ENCODE data around the gene PPM1K.

Gene PPM1K

GRCh38 chr4:88246600-88246999 is 37.8 kb downstream of the PPM1K start:
- H3K4me1 ChIP-seq (ENCODE audit: control insufficient read depth in 1 of 2, insufficient read depth in 2 of 2, low read length in 2 of 2) = peaks cover 0 to 5% of the 10 kb centered on the region in 2 donors
- no peaks in the 10 kb centered on the region for H3K27me3 ChIP-seq (ENCODE audit: control insufficient read depth in 1 of 2, insufficient read depth in 2 of 2, low read length in 2 of 2)
- H3K36me3 ChIP-seq (ENCODE audit: control insufficient read depth in 1 of 2, insufficient read depth in 2 of 2, low read length in 2 of 2) = no peaks in the 10 kb centered on the region
- H3K9me3 ChIP-seq (ENCODE audit: control insufficient read depth in 1 of 2, low read length in 2 of 2) = no peaks in the 10 kb centered on the region
- H3K4me3 ChIP-seq (ENCODE audit: low read depth in 1 of 2, low read length in 2 of 2) = no peak overlapping the region
- H3K9ac ChIP-seq (ENCODE audit: low read depth in 1 of 2, low read length in 2 of 2) = no peak overlapping the region
- no peak overlapping the region for H3K27ac ChIP-seq (ENCODE audit: low read depth, low read length)

- no peaks in the 10 kb centered on the region for H3K27me3 ChIP-seq (ENCODE audit: control insufficient read depth in 1 of 2, insufficient read depth in 2 of 2, low read length in 2 of 2)
- H3K9ac ChIP-seq (ENCODE audit: low read depth in 1 of 2, low read length in 2 of 2) = no peak overlapping the region
- peaks cover 0 to 5% of the 10 kb centered on the region in 2 donors for H3K4me1 ChIP-seq (ENCODE audit: control insufficient read depth in 1 of 2, insufficient read depth in 2 of 2, low read length in 2 of 2)
- peak overlapping the region in 1 of 2 donors; percentile 45 for H3K4me3 ChIP-seq (ENCODE audit: low read depth in 1 of 2, low read length in 2 of 2)
- no peaks in the 10 kb centered on the region for H3K9me3 ChIP-seq (ENCODE audit: control insufficient read depth in 1 of 2, low read length in 2 of 2)
- H3K27ac ChIP-seq (ENCODE audit: low read depth, low read length) = no peak overlapping the region
- H3K36me3 ChIP-seq (ENCODE audit: control insufficient read depth in 1 of 2, insufficient read depth in 2 of 2, low read length in 2 of 2) = no peaks in the 10 kb centered on the region
These were observed 39.4 kb downstream of the PPM1K start for GRCh38 chr4:88244816-88245579.

GRCh38 chr4:88244056-88244455 is 40.3 kb downstream of the PPM1K start:
- Histone ChIP-seq H3K4me3 (ENCODE audit: low read depth in 1 of 2, low read length in 2 of 2) (no peak overlapping the region), H3K4me1 (ENCODE audit: control insufficient read depth in 1 of 2, insufficient read depth in 2 of 2, low read length in 2 of 2) (peaks cover 0 to 5% of the 10 kb centered on the region in 2 donors), H3K27ac (ENCODE audit: low read depth, low read length) (no peak overlapping the region), H3K27me3 (ENCODE audit: control insufficient read depth in 1 of 2, insufficient read depth in 2 of 2, low read length in 2 of 2) (no peaks in the 10 kb centered on the region), H3K36me3 (ENCODE audit: control insufficient read depth in 1 of 2, insufficient read depth in 2 of 2, low read length in 2 of 2) (no peaks in the 10 kb centered on the region), H3K9me3 (ENCODE audit: control insufficient read depth in 1 of 2, low read length in 2 of 2) (no peaks in the 10 kb centered on the region), H3K9ac (ENCODE audit: low read depth in 1 of 2, low read length in 2 of 2) (no peak overlapping the region)

GRCh38 chr4:88242144-88242543 is 42.2 kb downstream of the PPM1K start:
- Histone ChIP-seq H3K9ac (ENCODE audit: low read depth in 1 of 2, low read length in 2 of 2) (no peak overlapping the region), H3K36me3 (ENCODE audit: control insufficient read depth in 1 of 2, insufficient read depth in 2 of 2, low read length in 2 of 2) (no peaks in the 10 kb centered on the region), H3K27me3 (ENCODE audit: control insufficient read depth in 1 of 2, insufficient read depth in 2 of 2, low read length in 2 of 2) (no peaks in the 10 kb centered on the region), H3K9me3 (ENCODE audit: control insufficient read depth in 1 of 2, low read length in 2 of 2) (no peaks in the 10 kb centered on the region), H3K27ac (ENCODE audit: low read depth, low read length) (no peak overlapping the region), H3K4me3 (ENCODE audit: low read depth in 1 of 2, low read length in 2 of 2) (no peak overlapping the region), H3K4me1 (ENCODE audit: control insufficient read depth in 1 of 2, insufficient read depth in 2 of 2, low read length in 2 of 2) (peaks cover 0 to under 1% of the 10 kb centered on the region in 2 donors)

- H3K36me3 ChIP-seq (ENCODE audit: control insufficient read depth in 1 of 2, insufficient read depth in 2 of 2, low read length in 2 of 2) = no peaks in the 10 kb centered on the region
- no peaks in the 10 kb centered on the region for H3K4me1 ChIP-seq (ENCODE audit: control insufficient read depth in 1 of 2, insufficient read depth in 2 of 2, low read length in 2 of 2)
- H3K9ac ChIP-seq (ENCODE audit: low read depth in 1 of 2, low read length in 2 of 2) = no peak overlapping the region
- no peak overlapping the region for H3K27ac ChIP-seq (ENCODE audit: low read depth, low read length)
- no peaks in the 10 kb centered on the region for H3K27me3 ChIP-seq (ENCODE audit: control insufficient read depth in 1 of 2, insufficient read depth in 2 of 2, low read length in 2 of 2)
- no peaks in the 10 kb centered on the region for H3K9me3 ChIP-seq (ENCODE audit: control insufficient read depth in 1 of 2, low read length in 2 of 2)
- no peak overlapping the region for H3K4me3 ChIP-seq (ENCODE audit: low read depth in 1 of 2, low read length in 2 of 2)
These were observed 44.1 kb downstream of the PPM1K start for GRCh38 chr4:88240297-88240714.

GRCh38 chr4:88230969-88231771 is 53.2 kb downstream of the PPM1K start:
- Histone ChIP-seq H3K4me3 (ENCODE audit: low read depth in 1 of 2, low read length in 2 of 2) (peak overlapping the region; percentile 1 to 38), H3K9ac (ENCODE audit: low read depth in 1 of 2, low read length in 2 of 2) (peak overlapping the region in 1 of 2 donors; percentile 36), H3K27me3 (ENCODE audit: control insufficient read depth in 1 of 2, insufficient read depth in 2 of 2, low read length in 2 of 2) (no peaks in the 10 kb centered on the region), H3K27ac (ENCODE audit: low read depth, low read length) (no peak overlapping the region), H3K36me3 (ENCODE audit: control insufficient read depth in 1 of 2, insufficient read depth in 2 of 2, low read length in 2 of 2) (no peaks in the 10 kb centered on the region), H3K4me1 (ENCODE audit: control insufficient read depth in 1 of 2, insufficient read depth in 2 of 2, low read length in 2 of 2) (no peaks in the 10 kb centered on the region), H3K9me3 (ENCODE audit: control insufficient read depth in 1 of 2, low read length in 2 of 2) (no peaks in the 10 kb centered on the region)

GRCh38 chr4:88230461-88230891 is 53.9 kb downstream of the PPM1K start:
- Histone ChIP-seq H3K27ac (ENCODE audit: low read depth, low read length) (no peak overlapping the region), H3K27me3 (ENCODE audit: control insufficient read depth in 1 of 2, insufficient read depth in 2 of 2, low read length in 2 of 2) (no peaks in the 10 kb centered on the region), H3K9ac (ENCODE audit: low read depth in 1 of 2, low read length in 2 of 2) (peak overlapping the region in 1 of 2 donors; percentile 36), H3K4me1 (ENCODE audit: control insufficient read depth in 1 of 2, insufficient read depth in 2 of 2, low read length in 2 of 2) (no peaks in the 10 kb centered on the region), H3K9me3 (ENCODE audit: control insufficient read depth in 1 of 2, low read length in 2 of 2) (no peaks in the 10 kb centered on the region), H3K36me3 (ENCODE audit: control insufficient read depth in 1 of 2, insufficient read depth in 2 of 2, low read length in 2 of 2) (no peaks in the 10 kb centered on the region), H3K4me3 (ENCODE audit: low read depth in 1 of 2, low read length in 2 of 2) (no peak overlapping the region)

- no peaks in the 10 kb centered on the region for H3K4me1 ChIP-seq (ENCODE audit: control insufficient read depth in 1 of 2, insufficient read depth in 2 of 2, low read length in 2 of 2)
- no peak overlapping the region for H3K27ac ChIP-seq (ENCODE audit: low read depth, low read length)
These were observed 56.6 kb downstream of the PPM1K start for GRCh38 chr4:88227734-88228133.

GRCh38 chr4:88226143-88226542 is 58.2 kb downstream of the PPM1K start:
- no peak overlapping the region for H3K9ac ChIP-seq (ENCODE audit: low read depth in 1 of 2, low read length in 2 of 2)
- no peaks in the 10 kb centered on the region for H3K9me3 ChIP-seq (ENCODE audit: control insufficient read depth in 1 of 2, low read length in 2 of 2)
- H3K36me3 ChIP-seq (ENCODE audit: control insufficient read depth in 1 of 2, insufficient read depth in 2 of 2, low read length in 2 of 2) = no peaks in the 10 kb centered on the region
- H3K4me3 ChIP-seq (ENCODE audit: low read depth in 1 of 2, low read length in 2 of 2) = no peak overlapping the region
- no peaks in the 10 kb centered on the region for H3K27me3 ChIP-seq (ENCODE audit: control insufficient read depth in 1 of 2, insufficient read depth in 2 of 2, low read length in 2 of 2)
- H3K4me1 ChIP-seq (ENCODE audit: control insufficient read depth in 1 of 2, insufficient read depth in 2 of 2, low read length in 2 of 2) = no peaks in the 10 kb centered on the region
- no peak overlapping the region for H3K27ac ChIP-seq (ENCODE audit: low read depth, low read length)

More at GRCh38 chr4:88227734-88228133, 56.6 kb downstream of the PPM1K start:
- Histone ChIP-seq H3K9me3 (ENCODE audit: control insufficient read depth in 1 of 2, low read length in 2 of 2) (no peaks in the 10 kb centered on the region), H3K4me3 (ENCODE audit: low read depth in 1 of 2, low read length in 2 of 2) (no peak overlapping the region), H3K27me3 (ENCODE audit: control insufficient read depth in 1 of 2, insufficient read depth in 2 of 2, low read length in 2 of 2) (no peaks in the 10 kb centered on the region), H3K36me3 (ENCODE audit: control insufficient read depth in 1 of 2, insufficient read depth in 2 of 2, low read length in 2 of 2) (no peaks in the 10 kb centered on the region), H3K9ac (ENCODE audit: low read depth in 1 of 2, low read length in 2 of 2) (no peak overlapping the region)

Measured in duodenal mucosa (tissue), 2 donors.